ENCODE results near the gene ZC3H7A. TPM values are rescaled to one million over a fixed set of nuclear protein-coding genes. Genes with fewer than 3 reads are reported as not detected.

The ZC3H7A gene
- total and polyA plus RNA-seq, 2 of the 13 experiments (the other 11 are each of a cell fraction or from before 2014, with no cell fraction given) = 29.2 to 36.8 TPM

DNA sequence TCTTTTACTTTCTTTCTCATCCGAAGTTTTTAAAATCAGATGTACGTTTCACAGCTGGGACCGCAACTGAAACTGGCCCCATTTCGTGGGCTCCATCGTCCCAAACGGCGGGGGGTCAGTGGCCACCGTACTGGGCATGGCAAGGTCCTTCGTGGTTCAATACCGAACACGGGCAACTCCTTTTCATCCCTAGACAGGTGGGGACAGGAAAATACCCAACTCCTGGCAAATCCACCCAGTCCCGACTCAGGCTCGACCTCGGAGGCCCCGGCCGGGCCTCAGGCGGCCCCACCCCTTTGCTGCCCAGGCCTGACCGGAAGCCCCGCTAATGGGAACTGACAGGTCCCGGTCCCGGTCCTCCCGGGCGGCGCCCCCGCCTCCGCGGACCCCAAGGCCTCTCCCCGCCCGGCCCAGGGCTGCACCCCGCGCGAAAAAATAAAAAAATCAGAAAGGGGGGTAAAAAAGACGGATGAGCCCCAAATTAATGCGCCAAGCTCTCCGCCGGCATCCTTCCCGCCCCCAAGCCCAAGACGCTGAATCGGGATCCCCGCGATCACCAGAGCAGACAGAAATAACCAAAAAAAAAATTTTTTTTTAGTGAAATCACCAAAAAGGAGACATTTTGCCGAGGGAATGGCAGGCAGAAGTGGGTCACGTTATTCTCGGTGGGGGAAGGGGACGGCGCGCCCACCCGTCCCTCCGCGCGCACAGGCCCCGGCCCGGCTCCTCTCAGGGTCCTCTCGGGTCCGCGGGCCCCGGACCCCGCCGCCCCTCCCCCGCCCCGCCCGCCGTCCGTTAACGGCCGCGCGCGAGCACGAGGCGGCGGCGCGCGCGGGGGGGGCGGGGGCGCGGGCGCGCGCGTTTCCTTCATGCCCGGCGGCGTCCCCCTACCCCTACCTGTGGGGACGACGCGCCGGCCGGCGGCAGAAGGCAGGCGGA, 562 bp downstream of the ZC3H7A start (continued):
- no peak for TF ChIP-seq TBX3 (IDR thresholded peaks at IDR 0.05; ENCODE audit: borderline replicate concordance)
- TF ChIP-seq POGZ (CRISPR knock-in tag; IDR thresholded peaks at IDR 0.05) = 0 out of 2 replicates have a peak, but pooled peaks have one; percentile 22
- no peak for TF ChIP-seq TSC22D2 (CRISPR knock-in tag; IDR thresholded peaks at IDR 0.05; ENCODE audit: borderline replicate concordance)
- no peak for TF ChIP-seq ZNF496 (CRISPR knock-in tag; IDR thresholded peaks at IDR 0.05; ENCODE audit: insufficient replicate concordance)
- 0 out of 2 replicates have a peak, but pooled peaks have one; percentile 48 for TF ChIP-seq ZNF841 (CRISPR knock-in tag; IDR thresholded peaks at IDR 0.05; ENCODE audit: borderline replicate concordance)
- TF ChIP-seq ZNF773 (CRISPR knock-in tag; IDR thresholded peaks at IDR 0.05; ENCODE audit: borderline replicate concordance) = no peak; the same call in 1 of the 2 replicates
- TF ChIP-seq PHF8 (CRISPR knock-in tag; IDR thresholded peaks at IDR 0.05) = peak; percentile 69
- peak; percentile 81 for TF ChIP-seq KDM5A (IDR thresholded peaks at IDR 0.05; ENCODE audit: borderline replicate concordance, low read length)
- TF ChIP-seq ZNF550 (CRISPR knock-in tag; IDR thresholded peaks at IDR 0.05; ENCODE audit: borderline replicate concordance) = no peak
- 0 out of 2 replicates have a peak, but pooled peaks have one; percentile 43 for TF ChIP-seq SP140L (CRISPR knock-in tag; IDR thresholded peaks at IDR 0.05; ENCODE audit: borderline replicate concordance)
- 0 out of 2 replicates have a peak, but pooled peaks have one; percentile 25 for TF ChIP-seq NFATC3 (CRISPR knock-in tag; IDR thresholded peaks at IDR 0.05)
- TF ChIP-seq, protein P1, sequence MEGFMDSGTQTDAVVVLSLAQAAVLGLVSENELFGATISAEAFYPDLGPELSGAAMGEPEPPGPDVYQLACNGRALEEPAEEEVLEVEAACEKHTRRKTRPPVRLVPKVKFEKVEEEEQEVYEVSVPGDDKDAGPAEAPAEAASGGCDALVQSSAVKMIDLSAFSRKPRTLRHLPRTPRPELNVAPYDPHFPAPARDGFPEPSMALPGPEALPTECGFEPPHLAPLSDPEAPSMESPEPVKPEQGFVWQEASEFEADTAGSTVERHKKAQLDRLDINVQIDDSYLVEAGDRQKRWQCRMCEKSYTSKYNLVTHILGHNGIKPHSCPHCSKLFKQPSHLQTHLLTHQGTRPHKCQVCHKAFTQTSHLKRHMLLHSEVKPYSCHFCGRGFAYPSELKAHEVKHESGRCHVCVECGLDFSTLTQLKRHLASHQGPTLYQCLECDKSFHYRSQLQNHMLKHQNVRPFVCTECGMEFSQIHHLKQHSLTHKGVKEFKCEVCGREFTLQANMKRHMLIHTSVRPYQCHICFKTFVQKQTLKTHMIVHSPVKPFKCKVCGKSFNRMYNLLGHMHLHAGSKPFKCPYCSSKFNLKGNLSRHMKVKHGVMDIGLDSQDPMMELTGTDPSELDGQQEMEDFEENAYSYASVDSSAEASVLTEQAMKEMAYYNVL (CRISPR knock-in tag; IDR thresholded peaks at IDR 0.05; ENCODE audit: borderline replicate concordance) = no peak
- TF ChIP-seq, protein P2, sequence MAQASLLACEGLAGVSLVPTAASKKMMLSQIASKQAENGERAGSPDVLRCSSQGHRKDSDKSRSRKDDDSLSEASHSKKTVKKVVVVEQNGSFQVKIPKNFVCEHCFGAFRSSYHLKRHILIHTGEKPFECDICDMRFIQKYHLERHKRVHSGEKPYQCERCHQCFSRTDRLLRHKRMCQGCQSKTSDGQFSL (CRISPR knock-in tag; IDR thresholded peaks at IDR 0.05) = 0 out of 2 replicates have a peak, but pooled peaks have one; percentile 50
- no peak for TF ChIP-seq ZNF674 (CRISPR knock-in tag; IDR thresholded peaks at IDR 0.05; ENCODE audit: low read depth)
- TF ChIP-seq ZNF383 (CRISPR knock-in tag; IDR thresholded peaks at IDR 0.05; ENCODE audit: borderline replicate concordance) = no peak
- TF ChIP-seq NFYB (CRISPR knock-in tag; IDR thresholded peaks at IDR 0.05) = no peak
- TF ChIP-seq GABPA (IDR thresholded peaks at IDR 0.05; ENCODE audit: low read depth, low read length) = peak; percentile 59
- peak; percentile 77 for TF ChIP-seq GABPA (CRISPR knock-in tag; IDR thresholded peaks at IDR 0.05; ENCODE audit: low read depth)
- peak; percentile 70 for TF ChIP-seq ELF1 (CRISPR knock-in tag; IDR thresholded peaks at IDR 0.05)
- TF ChIP-seq, protein P3, sequence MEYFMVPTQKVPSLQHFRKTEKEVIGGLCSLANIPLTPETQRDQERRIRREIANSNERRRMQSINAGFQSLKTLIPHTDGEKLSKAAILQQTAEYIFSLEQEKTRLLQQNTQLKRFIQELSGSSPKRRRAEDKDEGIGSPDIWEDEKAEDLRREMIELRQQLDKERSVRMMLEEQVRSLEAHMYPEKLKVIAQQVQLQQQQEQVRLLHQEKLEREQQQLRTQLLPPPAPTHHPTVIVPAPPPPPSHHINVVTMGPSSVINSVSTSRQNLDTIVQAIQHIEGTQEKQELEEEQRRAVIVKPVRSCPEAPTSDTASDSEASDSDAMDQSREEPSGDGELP (IDR thresholded peaks at IDR 0.05; ENCODE audit: borderline replicate concordance, low read depth) = peak; percentile 63; the same call in 1 of the 2 replicates
- no peak; the same call in 1 of the 2 replicates for TF ChIP-seq TP53 (CRISPR knock-in tag; conservative IDR thresholded peaks at IDR 0.05)
- peak; percentile 82 for TF ChIP-seq BRD4 (CRISPR knock-in tag; IDR thresholded peaks at IDR 0.05)
- peak; percentile 55; the same call in 1 of the 2 replicates for TF ChIP-seq RFXAP (CRISPR knock-in tag; IDR thresholded peaks at IDR 0.05; ENCODE audit: borderline replicate concordance)
- peak; percentile 33; the same call in 1 of the 2 replicates for TF ChIP-seq ZBTB42 (CRISPR knock-in tag; IDR thresholded peaks at IDR 0.05)
- no peak; the same call in 1 of the 2 replicates for TF ChIP-seq ZNF446 (CRISPR knock-in tag; IDR thresholded peaks at IDR 0.05)
- TF ChIP-seq ZNF879 (CRISPR knock-in tag; IDR thresholded peaks at IDR 0.05) = no peak
- 0 out of 2 replicates have a peak, but pooled peaks have one; percentile 31 for TF ChIP-seq MED13 (CRISPR knock-in tag; IDR thresholded peaks at IDR 0.05)
- TF ChIP-seq ESRRA (CRISPR knock-in tag; IDR thresholded peaks at IDR 0.05; ENCODE audit: low read depth) = peak; percentile 53; the same call in 1 of the 2 replicates

All from HepG2 (cell line).